ENCODE measurements around the gene ABCD1.

Gene ABCD1

GRCh38 chrX:153775293-153776119, 50.9 kb downstream of the ABCD1 start:
- DNase-seq = no peak

- DNase-seq = no peak
Measured at GRCh38 chrX:153776120-153776599, 51.5 kb downstream of the ABCD1 start.

- DNase-seq = no peak
Measured at GRCh38 chrX:153776611-153777045, 52.0 kb downstream of the ABCD1 start.

GRCh38 chrX:153777261-153778090, 52.8 kb downstream of the ABCD1 start:
- no peak for DNase-seq

GRCh38 chrX:153778181-153778580, 53.5 kb downstream of the ABCD1 start:
- DNase-seq = no peak

- DNase-seq = no peak
Measured at GRCh38 chrX:153778684-153779101, 54.0 kb downstream of the ABCD1 start.

- DNase-seq = no peak
Measured at GRCh38 chrX:153779891-153780677, 55.4 kb downstream of the ABCD1 start.

- DNase-seq = no peak
Measured at GRCh38 chrX:153780678-153781427, 56.2 kb downstream of the ABCD1 start, which contains the start of gene SRPK3. SRPK3 (plus strand) TSS chrX:153781041; CDS start chrX:153781087, 46 bp downstream.

GRCh38 chrX:153781428-153782047, 56.9 kb downstream of the ABCD1 start:
- no peak for DNase-seq

- no peak for DNase-seq
Measured at GRCh38 chrX:153782313-153782712, 57.7 kb downstream of the ABCD1 start.

GRCh38 chrX:153782871-153783270, 58.2 kb downstream of the ABCD1 start:
- no peak for DNase-seq

- no peak for DNase-seq
Measured at GRCh38 chrX:153783378-153784013, 58.8 kb downstream of the ABCD1 start.

- no peak for DNase-seq
Measured at GRCh38 chrX:153784325-153784967, 59.8 kb downstream of the ABCD1 start.

GRCh38 chrX:153786669-153787068, 62.0 kb downstream of the ABCD1 start:
- DNase-seq = no peak

- no peak for DNase-seq
Measured at GRCh38 chrX:153789654-153790053, 65.0 kb downstream of the ABCD1 start.

- DNase-seq = no peak
Measured at GRCh38 chrX:153791104-153791852, 66.6 kb downstream of the ABCD1 start.

- DNase-seq = no peak
Measured at GRCh38 chrX:153792368-153792767, 67.7 kb downstream of the ABCD1 start.

GRCh38 chrX:153793291-153793690, 68.6 kb downstream of the ABCD1 start:
- no peak for DNase-seq

Measured in cerebellar nuclear complex (tissue), 1 donor.